Measurements from ENCODE around the gene ARRDC2.

The ARRDC2 gene

GRCh38 chr19:18058208-18059009 is 50.4 kb downstream of the ARRDC2 start:
- DNase-seq (ENCODE audit: low spot score), result peak; percentile 73

- DNase-seq (ENCODE audit: low spot score), result no peak
These were observed 51.3 kb downstream of the ARRDC2 start for GRCh38 chr19:18059297-18059696.

GRCh38 chr19:18059902-18060301 is 51.9 kb downstream of the ARRDC2 start:
- no peak for DNase-seq (ENCODE audit: low spot score)

GRCh38 chr19:18060472-18060871 is 52.5 kb downstream of the ARRDC2 start:
- no peak for DNase-seq (ENCODE audit: low spot score)

- DNase-seq (ENCODE audit: low spot score), result no peak
These were observed 54.1 kb downstream of the ARRDC2 start for GRCh38 chr19:18062028-18062427.

- DNase-seq (ENCODE audit: low spot score), result peak; percentile 54
These were observed 55.5 kb downstream of the ARRDC2 start for GRCh38 chr19:18063463-18063862.

Measured in cerebellar cortex (tissue), 1 donor.